H9 (cell line): ENCODE data around the gene MICU2. TPM values are rescaled to one million over a fixed set of nuclear protein-coding genes. Genes with fewer than 3 reads are reported as not detected.

Source experiments
- DNase-seq: peaks from one replicate; pipeline ENCODE4 v3.0.0-alpha.2; 2017
- H2AFZ ChIP-seq: one replicate; pipeline ENCODE4 v1.6.1; 2013; ENCODE audit warnings: mild to moderate bottlenecking, low read length, control low read depth, moderate library complexity
- H2AK5ac ChIP-seq: 2 replicates; pipeline ENCODE4 v1.6.1; 2013; ENCODE audit warnings: low read length, control low read depth, mixed read lengths; ENCODE audit not compliant: insufficient read length
- H2BK120ac ChIP-seq: one replicate; pipeline ENCODE4 v1.6.1; 2013; ENCODE audit warnings: low read depth, mild to moderate bottlenecking, low read length, control low read depth, inconsistent platforms; ENCODE audit not compliant: poor library complexity, severe bottlenecking
- H2BK12ac ChIP-seq: 2 replicates; pipeline ENCODE4 v1.6.1; 2013; ENCODE audit warnings: low read length, control low read depth, mixed read lengths, low read depth; ENCODE audit not compliant: insufficient read length
- H2BK15ac ChIP-seq: 2 replicates; pipeline ENCODE4 v1.6.1; 2013; ENCODE audit warnings: low read depth, low read length, control low read depth
- H2BK20ac ChIP-seq: one replicate; pipeline ENCODE4 v1.6.1; 2013; ENCODE audit warnings: low read depth, mild to moderate bottlenecking, low read length, control low read depth, inconsistent platforms; ENCODE audit not compliant: poor library complexity, severe bottlenecking
- H2BK5ac ChIP-seq: 2 replicates; pipeline ENCODE4 v1.6.1; 2013; ENCODE audit warnings: low read length, control low read depth, mixed read lengths; ENCODE audit not compliant: insufficient read length
- H3K14ac ChIP-seq: 2 replicates; pipeline ENCODE4 v1.6.1; 2013; ENCODE audit warnings: low read length, control low read depth; ENCODE audit not compliant: insufficient read depth
- H3K18ac ChIP-seq: 2 replicates; pipeline ENCODE4 v1.6.1; 2013; ENCODE audit warnings: low read depth, mild to moderate bottlenecking, mixed read lengths, low read length, control low read depth; ENCODE audit not compliant: insufficient read length
- H3K23ac ChIP-seq: 2 replicates; pipeline ENCODE4 v1.6.1; 2013; ENCODE audit warnings: low read length, control low read depth, mixed read lengths, low read depth; ENCODE audit not compliant: insufficient read length
- H3K23me2 ChIP-seq: 2 replicates; pipeline ENCODE4 v1.6.1; 2013; ENCODE audit warnings: low read depth, mild to moderate bottlenecking, mixed read lengths, low read length, control low read depth; ENCODE audit not compliant: insufficient read length, poor library complexity, severe bottlenecking
- H3K27ac ChIP-seq: 2 replicates; pipeline ENCODE4 v1.5.1; 2013; ENCODE audit warnings: low read length, control low read depth, mixed read lengths, low read depth; ENCODE audit not compliant: insufficient read length
- H3K27me3 ChIP-seq: 2 replicates; pipeline ENCODE4 v1.6.1; 2013; ENCODE audit warnings: low read length, control low read depth, inconsistent platforms; ENCODE audit not compliant: insufficient read depth
- H3K4ac ChIP-seq: 2 replicates; pipeline ENCODE4 v1.6.1; 2013; ENCODE audit warnings: low read depth, mild to moderate bottlenecking, control low read depth, inconsistent platforms, low read length, moderate library complexity
- H3K4me1 ChIP-seq: 2 replicates; pipeline ENCODE4 v1.6.1; 2013; ENCODE audit warnings: low read length, control low read depth, inconsistent platforms; ENCODE audit not compliant: insufficient read depth
- H3K4me2 ChIP-seq: 2 replicates; pipeline ENCODE4 v1.6.1; 2013; ENCODE audit warnings: low read length, control low read depth, mixed read lengths; ENCODE audit not compliant: insufficient read length, insufficient read depth
- H3K56ac ChIP-seq: 2 replicates; pipeline ENCODE4 v1.6.1; 2013; ENCODE audit warnings: low read depth, mild to moderate bottlenecking, mixed read lengths, low read length, control low read depth; ENCODE audit not compliant: insufficient read length
- H3K79me1 ChIP-seq: 2 replicates; pipeline ENCODE4 v1.6.1; 2013; ENCODE audit warnings: low read depth, mild to moderate bottlenecking, moderate library complexity, low read length, control low read depth, inconsistent platforms; ENCODE audit not compliant: insufficient read depth, poor library complexity, severe bottlenecking
- H3K79me2 ChIP-seq: 2 replicates; pipeline ENCODE4 v1.6.1; 2013; ENCODE audit warnings: low read length, control low read depth, inconsistent platforms; ENCODE audit not compliant: insufficient read depth
- H3K9ac ChIP-seq: 2 replicates; pipeline ENCODE4 v1.6.1; 2013; ENCODE audit warnings: low read length, control low read depth, mixed read lengths; ENCODE audit not compliant: insufficient read length; ENCODE audit errors: extremely low read depth
- H3K9me3 ChIP-seq: one replicate; pipeline ENCODE4 v1.6.1; 2013; ENCODE audit warnings: low read depth, low read length, inconsistent platforms; ENCODE audit not compliant: control insufficient read depth
- H3T11ph ChIP-seq: one replicate; pipeline ENCODE4 v1.6.1; 2013; ENCODE audit warnings: mild to moderate bottlenecking, low read length, control low read depth, inconsistent platforms
- H4K20me1 ChIP-seq: one replicate; pipeline ENCODE4 v1.6.1; 2013; ENCODE audit not compliant: control insufficient read depth, insufficient read length, insufficient read depth
- H4K5ac ChIP-seq: 2 replicates; pipeline ENCODE4 v1.6.1; 2013; ENCODE audit warnings: low read depth, mild to moderate bottlenecking, mixed read lengths, low read length, control low read depth; ENCODE audit not compliant: insufficient read length
- H4K8ac ChIP-seq: replicated peaks from 2 replicates; pipeline ENCODE4 v1.6.1; 2013; ENCODE audit warnings: low read length, control low read depth, mixed read lengths, low read depth; ENCODE audit not compliant: insufficient read length
- H4K91ac ChIP-seq: 2 replicates; pipeline ENCODE4 v1.6.1; 2013; ENCODE audit warnings: low read depth, mild to moderate bottlenecking, moderate library complexity, mixed read lengths, low read length, control low read depth; ENCODE audit not compliant: insufficient read length
- H3K27ac Mint-ChIP-seq, 3 experiments: 2 replicates in 2 of 3; 3 replicates in 1 of 3; pipeline ENCODE4 v1.8.0; 2020 to 2021; ENCODE audit warnings: mixed read lengths in 3 of 3, mild to moderate bottlenecking in 1 of 3, moderate library complexity in 1 of 3
- H3K27me3 Mint-ChIP-seq: 2 replicates; pipeline ENCODE4 v1.8.0; 2021; ENCODE audit warnings: low read depth, mild to moderate bottlenecking, moderate library complexity, mixed read lengths
- H3K36me3 Mint-ChIP-seq, 3 experiments: 2 replicates in 2 of 3; 3 replicates in 1 of 3; pipeline ENCODE4 v1.8.0; 2020 to 2021; ENCODE audit warnings: low read depth in 3 of 3, mixed read lengths in 3 of 3; ENCODE audit not compliant: insufficient read depth in 1 of 3
- H3K4me1 Mint-ChIP-seq, 2 experiments: 2 replicates each; pipeline ENCODE4 v1.8.0; 2020; ENCODE audit warnings: mixed read lengths in 2 of 2
- H3K4me3 Mint-ChIP-seq, 2 experiments: 2 replicates in 1 of 2; 3 replicates in 1 of 2; pipeline ENCODE4 v1.8.0; 2020 to 2021; ENCODE audit warnings: mild to moderate bottlenecking in 2 of 2, mixed read lengths in 2 of 2, moderate library complexity in 1 of 2
- H3K9me3 Mint-ChIP-seq, 2 experiments: 2 replicates in 1 of 2; 3 replicates in 1 of 2; pipeline ENCODE4 v1.8.0; 2020; ENCODE audit warnings: mild to moderate bottlenecking in 2 of 2, mixed read lengths in 2 of 2, moderate library complexity in 1 of 2
- WGBS: extraction: QIAGEN DNeasy Blood & Tissue Kit; methylation state at CpG from one replicate; pipeline ENCODE4 v1.1.7; 2013; ENCODE audit warnings: missing lambda C conversion rate, low lambda C conversion rate, mixed read lengths; ENCODE audit not compliant: insufficient read length; ENCODE audit errors: extremely low coverage; 5-methylcytosine and 5-hydroxymethylcytosine counted together
- total RNA-seq: library from RNA; stranded (reverse); gene quantifications from 2 replicates; pipeline ENCODE4 v1.2.1, GENCODE V29; 2021
- TF ChIP-seq, protein P1 (sequence below): fragments of 200-600 bp; sonication (generic); conservative IDR thresholded peaks from 3 replicates; pipeline ENCODE4 v1.8.0; 2021; ENCODE audit warnings: antibody characterized with exemption, mild to moderate bottlenecking

Gene MICU2
- total RNA-seq, 1 experiment from 2014 or later = 38.4 TPM

DNA sequence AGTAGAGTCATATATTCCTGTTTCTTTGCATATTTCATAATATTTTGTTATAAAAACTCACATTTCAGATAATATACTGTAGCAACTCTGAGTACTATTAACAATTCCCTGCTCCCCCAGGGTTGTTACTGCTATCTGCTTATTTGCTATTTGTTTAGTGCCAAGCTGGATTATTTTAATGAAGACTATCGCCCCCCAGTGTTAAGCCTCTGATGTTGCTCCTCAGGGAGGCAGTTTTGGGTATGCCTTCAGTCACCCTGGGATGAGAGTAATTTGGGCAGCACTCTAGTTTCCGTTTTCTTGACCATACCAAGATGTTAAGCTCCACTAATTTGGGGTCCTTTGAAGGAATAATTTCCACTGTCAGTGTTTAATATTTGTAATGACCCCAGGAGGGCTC, 46.0 kb downstream of the MICU2 start:
- Histone ChIP-seq H3K4me1 (no peaks in the 10 kb centered on the region), H3K27ac (no peak overlapping the region), H4K91ac (no peak overlapping the region), H2AFZ (no peak overlapping the region), H3T11ph (no peak overlapping the region), H3K9me3 (no peaks in the 10 kb centered on the region), H3K56ac (no peak overlapping the region), H4K5ac (no peak overlapping the region), H2BK5ac (no peak overlapping the region), H3K23ac (no peak overlapping the region), H2BK15ac (no peak overlapping the region), H2BK20ac (no peak overlapping the region), H3K14ac (no peak overlapping the region), H3K4me2 (no peak overlapping the region), H3K79me2 (no peaks in the 10 kb centered on the region), H2BK12ac (no peak overlapping the region), H4K20me1 (no peaks in the 10 kb centered on the region), H3K23me2 (no peaks in the 10 kb centered on the region), H4K8ac (no peak overlapping the region), H3K27me3 (no peaks in the 10 kb centered on the region), H3K4ac (no peak overlapping the region), H3K18ac (no peak overlapping the region), H3K79me1 (no peaks in the 10 kb centered on the region), H3K9ac (no peak overlapping the region), H2BK120ac (no peak overlapping the region), H2AK5ac (no peak overlapping the region)
- peaks cover 0 to 4% of the 10 kb centered on the region in 2 experiments; a peak in 1 of 5 replicates for H3K9me3 Mint-ChIP-seq
- no peaks in the 10 kb centered on the region for H3K27me3 Mint-ChIP-seq
- WGBS = no CpG with 5 or more reads among the region's 2 CpGs
- H3K4me3 Mint-ChIP-seq = no peak overlapping the region
- H3K4me1 Mint-ChIP-seq = peaks cover 5 to 8% of the 10 kb centered on the region in 2 experiments
- peaks cover 14 to 22% (median 15%) of the 10 kb centered on the region in 3 experiments for H3K36me3 Mint-ChIP-seq
- no peak overlapping the region for H3K27ac Mint-ChIP-seq
- TF ChIP-seq, protein P1, sequence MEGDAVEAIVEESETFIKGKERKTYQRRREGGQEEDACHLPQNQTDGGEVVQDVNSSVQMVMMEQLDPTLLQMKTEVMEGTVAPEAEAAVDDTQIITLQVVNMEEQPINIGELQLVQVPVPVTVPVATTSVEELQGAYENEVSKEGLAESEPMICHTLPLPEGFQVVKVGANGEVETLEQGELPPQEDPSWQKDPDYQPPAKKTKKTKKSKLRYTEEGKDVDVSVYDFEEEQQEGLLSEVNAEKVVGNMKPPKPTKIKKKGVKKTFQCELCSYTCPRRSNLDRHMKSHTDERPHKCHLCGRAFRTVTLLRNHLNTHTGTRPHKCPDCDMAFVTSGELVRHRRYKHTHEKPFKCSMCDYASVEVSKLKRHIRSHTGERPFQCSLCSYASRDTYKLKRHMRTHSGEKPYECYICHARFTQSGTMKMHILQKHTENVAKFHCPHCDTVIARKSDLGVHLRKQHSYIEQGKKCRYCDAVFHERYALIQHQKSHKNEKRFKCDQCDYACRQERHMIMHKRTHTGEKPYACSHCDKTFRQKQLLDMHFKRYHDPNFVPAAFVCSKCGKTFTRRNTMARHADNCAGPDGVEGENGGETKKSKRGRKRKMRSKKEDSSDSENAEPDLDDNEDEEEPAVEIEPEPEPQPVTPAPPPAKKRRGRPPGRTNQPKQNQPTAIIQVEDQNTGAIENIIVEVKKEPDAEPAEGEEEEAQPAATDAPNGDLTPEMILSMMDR = peak; percentile 68
- peak; percentile 40 for DNase-seq
